Smooth muscle cell (in vitro differentiated cells): ENCODE results near the gene NSUN7. TPM values are rescaled to one million over a fixed set of nuclear protein-coding genes. Genes with fewer than 3 reads are reported as not detected.

ENCODE experiments used
- DNase-seq: peaks from one replicate; lab custom pipeline; 2025; ENCODE audit not compliant: unreplicated experiment; lab: John Stamatoyannopoulos, UW
- H2AFZ ChIP-seq: fragments of 200-600 bp; sonication (generic); 2 replicates; pipeline ENCODE4 v1.6.0; 2016; ENCODE audit warnings: antibody characterized with exemption, low read depth, mild to moderate bottlenecking
- H3F3A ChIP-seq: fragments of 200-600 bp; sonication (generic); 2 replicates; pipeline ENCODE4 v1.6.0; 2017; ENCODE audit warnings: antibody characterized with exemption, low read depth
- H3K27ac ChIP-seq: fragments of 200-600 bp; sonication (generic); 2 replicates; pipeline ENCODE4 v1.5.1; 2016; ENCODE audit warnings: low read depth, mild to moderate bottlenecking
- H3K27me3 ChIP-seq: fragments of 200-600 bp; sonication (generic); 2 replicates; pipeline ENCODE4 v1.6.1; 2016; ENCODE audit warnings: low read depth, mild to moderate bottlenecking
- H3K36me3 ChIP-seq: fragments of 200-600 bp; sonication (generic); 2 replicates; pipeline ENCODE4 v1.5.1; 2016; ENCODE audit warnings: low read depth
- H3K4me1 ChIP-seq: fragments of 200-600 bp; sonication (generic); 2 replicates; pipeline ENCODE4 v1.5.1; 2016; ENCODE audit warnings: low read depth
- H3K4me2 ChIP-seq: fragments of 200-600 bp; sonication (generic); 2 replicates; pipeline ENCODE4 v1.6.0; 2016; ENCODE audit warnings: mild to moderate bottlenecking
- H3K4me3 ChIP-seq: fragments of 200-600 bp; sonication (generic); 2 replicates; pipeline ENCODE4 v1.5.1; 2016; ENCODE audit warnings: mild to moderate bottlenecking
- H3K79me2 ChIP-seq: fragments of 200-600 bp; sonication (generic); 2 replicates; pipeline ENCODE4 v1.6.0; 2016; ENCODE audit warnings: low read depth, mild to moderate bottlenecking
- H3K9ac ChIP-seq: fragments of 200-600 bp; sonication (generic); 2 replicates; pipeline ENCODE4 v1.6.0; 2016; ENCODE audit warnings: low read depth
- H3K9me3 ChIP-seq: fragments of 200-600 bp; sonication (generic); replicated peaks from 2 replicates; pipeline ENCODE4 v1.5.1; 2016; ENCODE audit warnings: low read depth
- H4K20me1 ChIP-seq: fragments of 200-600 bp; sonication (generic); 2 replicates; pipeline ENCODE4 v1.6.0; 2016; ENCODE audit warnings: low read depth
- CTCF ChIP-seq: fragments of 200-600 bp; sonication (generic); IDR thresholded peaks from 2 replicates; pipeline ENCODE4 v1.5.1; 2017; ENCODE audit warnings: borderline replicate concordance, mild to moderate bottlenecking, antibody characterized with exemption; ENCODE audit not compliant: insufficient read depth, poor library complexity, severe bottlenecking
- WGBS: methylation state at CpG from one replicate; pipeline ENCODE4 v1.1.7; 2016; ENCODE audit warnings: low lambda C conversion rate; 5-methylcytosine and 5-hydroxymethylcytosine counted together
- polyA plus RNA-seq: library from polyadenylated mRNA; unstranded; fragments of >200 nt; fragmentation: Nextera tagmentation; extraction: Ambion mirVana; gene quantifications from 2 replicates; pipeline ENCODE4 v1.2.1, GENCODE V29; 2016
- total RNA-seq: library from RNA; depleted of rRNA; stranded (reverse); fragments of >200 nt; gene quantifications from 2 replicates; pipeline ENCODE4 v1.2.3, GENCODE V29; 2014

Gene NSUN7
- total and polyA plus RNA-seq, 2 experiments from 2014 or later: 1.8 to 2.5 TPM

- peak; percentile 69 for TF ChIP-seq CTCF
- no peak overlapping the region for H2AFZ ChIP-seq
- WGBS: 48% methylated on average over 7 of the region's 7 CpGs
- H4K20me1 ChIP-seq: peaks cover 29% of the 10 kb centered on the region
- H3F3A ChIP-seq: no peaks in the 10 kb centered on the region
- DNase-seq: peak; percentile 6
- peaks cover 4% of the 10 kb centered on the region for H3K4me1 ChIP-seq
- H3K4me2 ChIP-seq: peak overlapping the region; percentile 74
- H3K79me2 ChIP-seq: no peaks in the 10 kb centered on the region
- H3K27me3 ChIP-seq: no peaks in the 10 kb centered on the region
- H3K27ac ChIP-seq: no peak overlapping the region
- no peaks in the 10 kb centered on the region for H3K36me3 ChIP-seq
- no peak overlapping the region for H3K4me3 ChIP-seq
- H3K9ac ChIP-seq: no peak overlapping the region
- no peaks in the 10 kb centered on the region for H3K9me3 ChIP-seq
Measured at GRCh38 chr4:40840985-40841571, 91.3 kb downstream of the NSUN7 start.

GRCh38 chr4:40842318-40842717 lies 92.6 kb downstream of the NSUN7 start:
- no peaks in the 10 kb centered on the region for H3K36me3 ChIP-seq
- no peak overlapping the region for H3K4me2 ChIP-seq
- DNase-seq: no peak
- H3K4me3 ChIP-seq: no peak overlapping the region
- H2AFZ ChIP-seq: no peak overlapping the region
- peaks cover 4% of the 10 kb centered on the region for H3K4me1 ChIP-seq
- WGBS: 89% methylated on average over 13 of the region's 13 CpGs
- no peaks in the 10 kb centered on the region for H3F3A ChIP-seq
- no peak overlapping the region for H3K27ac ChIP-seq
- no peak for TF ChIP-seq CTCF
- no peaks in the 10 kb centered on the region for H3K9me3 ChIP-seq
- no peaks in the 10 kb centered on the region for H3K27me3 ChIP-seq
- peaks cover 29% of the 10 kb centered on the region for H4K20me1 ChIP-seq
- no peaks in the 10 kb centered on the region for H3K79me2 ChIP-seq
- no peak overlapping the region for H3K9ac ChIP-seq

- Histone ChIP-seq H3K4me2 (no peak overlapping the region), H3F3A (no peaks in the 10 kb centered on the region), H2AFZ (no peak overlapping the region), H3K9me3 (no peaks in the 10 kb centered on the region), H3K27me3 (no peaks in the 10 kb centered on the region), H4K20me1 (peaks cover 29% of the 10 kb centered on the region), H3K4me1 (peaks cover 4% of the 10 kb centered on the region), H3K27ac (no peak overlapping the region), H3K36me3 (no peaks in the 10 kb centered on the region), H3K79me2 (no peaks in the 10 kb centered on the region), H3K9ac (no peak overlapping the region), H3K4me3 (no peak overlapping the region)
- no peak for DNase-seq
- WGBS: 69% methylated on average over 14 of the region's 14 CpGs
- TF ChIP-seq CTCF: no peak
Measured at GRCh38 chr4:40842725-40843423, 93.1 kb downstream of the NSUN7 start.
